Fibroblast of mammary gland (primary cell): ENCODE results near the gene CLEC17A.
"Not testable (repeated sequence)": the region's sequence is repeated elsewhere in the genome, so short reads cannot be mapped to it uniquely, and the experiment has no call there.

ENCODE experiments used
- DNase-seq: peaks from one replicate; pipeline ENCODE4 v3.0.0-alpha.2; 2010; ENCODE audit warnings: low read depth
- H3K4me3 ChIP-seq: 2 replicates; pipeline ENCODE4 v1.5.1; 2011; ENCODE audit warnings: low read depth, mild to moderate bottlenecking, low read length, moderate library complexity; ENCODE audit not compliant: control insufficient read depth
- TF ChIP-seq, protein P1 (sequence below): conservative IDR thresholded peaks from 2 replicates; pipeline ENCODE4 v1.5.1; 2011; ENCODE audit warnings: low read depth, low read length, inconsistent platforms; ENCODE audit not compliant: control insufficient read depth, insufficient read depth

CLEC17A gene

DNA sequence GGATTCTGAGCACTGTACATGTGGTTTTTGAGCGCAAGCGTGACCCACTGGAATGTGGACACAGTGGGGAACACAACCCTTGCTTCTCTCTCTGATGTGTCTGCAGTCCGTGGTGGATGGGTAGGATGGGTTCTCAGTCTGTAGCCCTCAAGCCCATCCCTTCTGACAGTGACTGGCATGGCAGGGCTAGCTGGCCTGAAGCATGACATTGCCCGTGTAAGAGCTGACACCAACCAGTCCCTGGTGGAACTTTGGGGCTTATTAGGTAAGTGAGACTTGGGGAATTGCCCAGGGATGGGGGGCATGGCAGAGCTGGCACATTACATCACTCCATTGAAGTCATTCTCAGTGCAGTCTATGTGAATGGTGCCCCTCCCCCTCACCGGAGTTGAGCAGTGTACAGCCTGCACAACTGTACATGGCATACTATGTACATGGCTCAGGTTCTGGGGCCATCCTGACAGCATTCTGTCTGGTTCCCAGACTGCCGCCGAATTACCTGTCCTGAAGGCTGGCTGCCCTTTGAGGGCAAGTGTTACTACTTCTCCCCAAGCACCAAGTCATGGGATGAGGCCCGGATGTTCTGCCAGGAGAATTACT lies 16.8 kb downstream of the CLEC17A start:
- TF ChIP-seq, protein P1, sequence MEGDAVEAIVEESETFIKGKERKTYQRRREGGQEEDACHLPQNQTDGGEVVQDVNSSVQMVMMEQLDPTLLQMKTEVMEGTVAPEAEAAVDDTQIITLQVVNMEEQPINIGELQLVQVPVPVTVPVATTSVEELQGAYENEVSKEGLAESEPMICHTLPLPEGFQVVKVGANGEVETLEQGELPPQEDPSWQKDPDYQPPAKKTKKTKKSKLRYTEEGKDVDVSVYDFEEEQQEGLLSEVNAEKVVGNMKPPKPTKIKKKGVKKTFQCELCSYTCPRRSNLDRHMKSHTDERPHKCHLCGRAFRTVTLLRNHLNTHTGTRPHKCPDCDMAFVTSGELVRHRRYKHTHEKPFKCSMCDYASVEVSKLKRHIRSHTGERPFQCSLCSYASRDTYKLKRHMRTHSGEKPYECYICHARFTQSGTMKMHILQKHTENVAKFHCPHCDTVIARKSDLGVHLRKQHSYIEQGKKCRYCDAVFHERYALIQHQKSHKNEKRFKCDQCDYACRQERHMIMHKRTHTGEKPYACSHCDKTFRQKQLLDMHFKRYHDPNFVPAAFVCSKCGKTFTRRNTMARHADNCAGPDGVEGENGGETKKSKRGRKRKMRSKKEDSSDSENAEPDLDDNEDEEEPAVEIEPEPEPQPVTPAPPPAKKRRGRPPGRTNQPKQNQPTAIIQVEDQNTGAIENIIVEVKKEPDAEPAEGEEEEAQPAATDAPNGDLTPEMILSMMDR = no peak
- DNase-seq = no peak
- no peak overlapping the region for H3K4me3 ChIP-seq

DNA sequence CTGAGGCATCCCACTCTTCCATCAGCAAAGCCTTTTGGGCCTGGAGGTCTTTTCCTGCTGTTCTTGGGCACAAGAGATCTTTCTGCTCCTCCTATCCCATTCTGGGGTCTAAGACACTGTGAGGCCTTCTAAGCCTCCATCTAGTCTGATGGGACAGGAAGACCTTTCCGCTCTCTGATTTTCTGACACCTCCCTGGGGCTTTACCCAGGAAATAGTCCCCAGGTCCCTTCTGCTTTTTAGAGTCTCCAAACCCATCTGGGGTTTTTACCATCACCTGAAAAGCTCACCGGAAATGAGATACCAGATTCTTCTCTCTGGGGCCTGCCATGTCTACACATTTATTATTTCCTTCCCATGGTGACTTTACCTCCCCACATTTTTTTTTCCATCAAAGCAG lies 21.1 kb downstream of the CLEC17A start:
- DNase-seq = no peak
- H3K4me3 ChIP-seq = no peak overlapping the region
- TF ChIP-seq, protein P1 = no peak

DNA sequence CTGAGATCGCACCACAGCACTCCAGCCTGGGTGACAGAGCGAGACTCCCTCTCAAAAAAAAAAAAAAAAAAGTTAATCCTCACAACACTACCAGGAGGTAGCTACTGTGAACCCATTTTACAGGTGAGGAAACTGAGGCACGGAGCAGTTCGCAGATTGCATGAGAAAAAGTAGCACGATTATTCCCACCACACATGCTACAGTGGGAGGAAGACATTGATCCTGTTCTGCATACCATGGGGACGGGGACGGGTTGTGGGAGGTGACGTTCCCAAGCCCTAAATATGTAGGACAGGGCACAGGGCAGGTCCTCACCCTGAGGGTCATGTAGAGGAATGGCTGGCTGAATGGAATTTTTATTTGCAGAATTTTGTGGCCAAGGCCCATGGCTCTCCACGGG lies 23.7 kb downstream of the CLEC17A start:
- DNase-seq = no peak
- no peak overlapping the region for H3K4me3 ChIP-seq
- TF ChIP-seq, protein P1 = no peak

DNA sequence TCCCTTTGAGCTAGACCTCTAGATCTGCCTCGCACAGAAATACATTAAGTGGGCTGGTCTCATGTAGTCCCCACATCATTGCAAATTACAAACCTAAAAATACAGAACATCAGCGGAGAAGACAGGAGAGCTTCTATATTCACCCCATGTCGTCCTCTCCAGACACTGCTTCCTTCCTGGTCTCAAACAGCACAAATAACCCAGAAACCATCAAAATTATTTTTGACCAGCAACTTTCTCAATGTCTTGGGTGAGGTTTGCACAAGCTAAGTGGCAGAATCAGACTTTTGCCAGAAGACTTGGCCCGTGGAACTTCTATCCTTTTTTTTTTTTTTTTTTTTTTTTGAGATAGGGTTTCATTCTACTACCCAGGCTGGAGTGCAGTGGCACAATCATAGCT lies 28.2 kb downstream of the CLEC17A start:
- no peak overlapping the region for H3K4me3 ChIP-seq
- TF ChIP-seq, protein P1 = no peak
- DNase-seq = no peak

DNA sequence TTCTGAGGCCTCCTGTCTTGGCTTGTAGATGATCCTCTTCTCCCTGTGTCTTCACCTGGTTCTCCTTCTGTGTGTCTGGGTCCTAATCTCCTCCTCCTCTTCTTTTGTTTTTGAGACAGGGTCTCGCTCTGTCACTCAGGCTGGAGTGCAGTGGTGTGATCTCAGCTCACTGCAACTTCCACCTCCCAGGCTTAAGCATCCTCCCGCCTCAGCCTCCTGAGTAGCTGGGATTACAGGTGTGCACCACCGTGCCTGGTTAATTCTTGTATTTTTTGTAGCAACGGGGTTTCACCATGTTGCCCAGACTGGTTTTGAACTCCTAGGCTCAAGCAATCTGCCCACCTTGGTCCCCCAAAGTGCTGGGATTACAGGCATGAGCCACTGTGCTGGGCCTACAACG lies 29.4 kb downstream of the CLEC17A start:
- not testable (repeated sequence) for H3K4me3 ChIP-seq, DNase-seq

DNA sequence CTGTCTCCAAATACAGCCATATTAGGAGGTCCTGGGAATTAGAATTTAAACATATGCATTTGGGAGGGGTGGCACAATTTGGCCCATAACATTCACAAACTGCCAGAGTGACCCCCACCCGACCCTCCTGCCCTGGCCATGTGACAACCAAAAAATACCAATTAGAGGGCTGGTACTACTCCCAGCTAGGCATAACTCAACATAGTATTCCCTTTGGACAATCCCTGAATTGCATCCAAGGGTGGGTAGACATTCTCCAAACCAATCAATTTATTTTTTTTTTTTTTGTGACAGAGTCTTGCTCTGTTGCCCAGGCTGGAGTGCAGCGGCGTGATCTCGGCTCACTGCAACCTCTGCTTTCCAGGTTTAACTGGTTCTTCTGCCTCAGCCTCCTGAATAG lies 29.8 kb downstream of the CLEC17A start:
- H3K4me3 ChIP-seq = no peak overlapping the region
- DNase-seq = no peak
- TF ChIP-seq, protein P1 = no peak

DNA sequence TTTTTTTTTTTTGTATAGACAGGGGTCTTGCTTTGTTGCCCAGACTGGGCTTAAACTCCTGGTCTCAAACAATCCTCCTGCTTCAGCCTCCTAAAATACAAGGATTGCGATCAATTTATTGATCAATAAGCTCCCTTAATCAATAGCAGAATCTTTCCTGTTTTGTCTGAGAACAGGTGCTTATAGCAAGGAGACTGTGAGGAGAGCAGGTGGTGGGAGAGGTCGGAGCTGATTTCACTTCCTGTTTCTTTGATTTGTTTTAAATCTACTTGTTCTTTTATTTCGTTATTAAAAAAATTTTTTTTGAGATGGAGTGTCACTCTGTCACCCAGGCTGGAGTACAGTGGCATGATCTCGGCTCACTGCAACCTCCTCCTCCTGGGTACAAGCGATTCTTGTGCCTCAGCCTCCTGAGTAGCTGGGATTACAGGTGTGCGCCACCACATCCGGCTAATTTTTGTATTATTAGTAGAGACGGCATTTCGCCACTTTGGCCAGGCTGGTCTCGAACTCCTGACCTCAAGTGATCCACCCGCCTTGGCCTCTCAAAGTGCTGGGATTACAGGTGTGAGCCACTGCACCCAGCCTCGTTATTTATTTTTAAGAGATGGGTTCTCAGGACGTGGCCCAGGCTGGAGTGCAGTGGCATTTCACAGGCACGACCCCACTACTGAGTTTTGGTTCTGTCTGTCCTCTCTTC lies 30.7 kb downstream of the CLEC17A start:
- H3K4me3 ChIP-seq, DNase-seq: not testable (repeated sequence)

DNA sequence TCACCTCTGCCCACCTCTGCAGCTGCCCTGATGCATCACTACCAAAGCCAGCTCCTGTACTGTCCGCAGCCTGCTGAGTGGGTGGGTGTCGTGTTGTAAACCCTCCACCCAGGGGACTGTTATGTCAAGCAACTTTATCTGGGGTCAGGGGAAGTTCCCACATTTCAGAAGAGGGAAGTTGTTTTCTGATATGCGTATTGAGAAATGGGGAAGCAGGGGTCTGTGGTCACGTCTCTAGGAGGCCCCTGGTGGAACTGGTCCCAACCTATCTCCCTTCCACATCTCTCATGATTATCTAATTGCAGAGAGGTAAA lies 31.2 kb downstream of the CLEC17A start:
- TF ChIP-seq, protein P1 = no peak
- H3K4me3 ChIP-seq = no peak overlapping the region
- no peak for DNase-seq
